HepG2 (cell line): ENCODE measurements around the gene SLC34A3. TPM values are rescaled to one million over a fixed set of nuclear protein-coding genes. Genes with fewer than 3 reads are reported as not detected.

ENCODE experiments used
- ARID2 ChIP-seq: sonication (generic); formaldehyde crosslinking; IDR thresholded peaks from 2 replicates; pipeline ENCODE4 v1.8.1; 2022; ENCODE audit warnings: mild to moderate bottlenecking, missing genetic modification reagents, borderline replicate concordance
- ARNTL ChIP-seq: sonication (generic); formaldehyde crosslinking; IDR thresholded peaks from 2 replicates; pipeline ENCODE4 v1.4.0; 2020; ENCODE audit warnings: mild to moderate bottlenecking, missing genetic modification reagents
- ELF1 ChIP-seq: sonication (generic); formaldehyde crosslinking; IDR thresholded peaks from 2 replicates; pipeline ENCODE4 v1.4.0; 2020; ENCODE audit warnings: missing genetic modification reagents
- FLYWCH1 ChIP-seq: sonication (generic); formaldehyde crosslinking; IDR thresholded peaks from 2 replicates; pipeline ENCODE4 v1.8.1; 2023; ENCODE audit warnings: mild to moderate bottlenecking, missing genetic modification reagents
- HNRNPL ChIP-seq: fragments of 200-400 bp; formaldehyde crosslinking; IDR thresholded peaks from 2 replicates; pipeline ENCODE4 v1.6.1; 2017; ENCODE audit warnings: mild to moderate bottlenecking, low read depth, low read length
- HOXA3 ChIP-seq: sonication (generic); formaldehyde crosslinking; IDR thresholded peaks from 2 replicates; pipeline ENCODE4 v1.5.0; 2020; ENCODE audit warnings: missing genetic modification reagents
- PCBP1 ChIP-seq: fragments of 200-400 bp; formaldehyde crosslinking; IDR thresholded peaks from 2 replicates; pipeline ENCODE4 v1.6.1; 2017; ENCODE audit warnings: mild to moderate bottlenecking, low read depth, low read length, borderline replicate concordance
- RBM22 ChIP-seq: fragments of 200-400 bp; formaldehyde crosslinking; optimal IDR thresholded peaks from 2 replicates; pipeline ENCODE3; 2017; ENCODE audit warnings: mild to moderate bottlenecking, low read length, moderate library complexity
- SOX5 ChIP-seq: IDR thresholded peaks from 2 replicates; pipeline ENCODE4 v1.6.1; 2016; ENCODE audit warnings: borderline replicate concordance
- SYNCRIP ChIP-seq: fragments of 200-400 bp; formaldehyde crosslinking; IDR thresholded peaks from 2 replicates; pipeline ENCODE4 v1.6.1; 2018; ENCODE audit warnings: mild to moderate bottlenecking, low read depth, low read length; ENCODE audit not compliant: insufficient read depth
- TP53 ChIP-seq: sonication (generic); formaldehyde crosslinking; conservative IDR thresholded peaks from 2 replicates; pipeline ENCODE4 v1.4.0; 2020; ENCODE audit warnings: missing genetic modification reagents
- ZBTB7A ChIP-seq: sonication (generic); formaldehyde crosslinking; IDR thresholded peaks from 2 replicates; pipeline ENCODE4 v1.8.0; 2022; ENCODE audit warnings: mild to moderate bottlenecking, missing genetic modification reagents
- ZFP1 ChIP-seq: IDR thresholded peaks from 2 replicates; pipeline ENCODE4 v1.6.1; 2016
- ZNF101 ChIP-seq: sonication (generic); formaldehyde crosslinking; IDR thresholded peaks from 2 replicates; pipeline ENCODE4 v1.4.0; 2020; ENCODE audit warnings: mild to moderate bottlenecking, low read depth, missing genetic modification reagents, borderline replicate concordance
- ZNF563 ChIP-seq: sonication (generic); formaldehyde crosslinking; IDR thresholded peaks from 2 replicates; pipeline ENCODE4 v1.8.0; 2022; ENCODE audit warnings: mild to moderate bottlenecking, moderate library complexity, missing genetic modification reagents
- ZNF878 ChIP-seq: sonication (generic); formaldehyde crosslinking; IDR thresholded peaks from 2 replicates; pipeline ENCODE4 v1.8.1; 2023; ENCODE audit warnings: mild to moderate bottlenecking, missing genetic modification reagents, moderate library complexity
- ZSCAN25 ChIP-seq: sonication (generic); formaldehyde crosslinking; IDR thresholded peaks from 2 replicates; pipeline ENCODE4 v1.8.0; 2022; ENCODE audit warnings: mild to moderate bottlenecking, missing genetic modification reagents
- polyA plus RNA-seq, 8 experiments: library from polyadenylated mRNA; depleted of rRNA in 3 of 8; stranded (reverse) in 7 of 8; unstranded in 1 of 8; fragments of >200 nt; fragmentation: Illumina TruSeq in 4 of 8; extraction: Trizol in 4 of 8; gene quantifications; 2 replicates each; pipeline versions ENCODE4 v1.2.1 to v1.2.3, GENCODE V29; 2011 to 2016; ENCODE audit warnings: low read depth in 4 of 8, missing spikeins in 1 of 8, mixed read lengths in 1 of 8; ENCODE audit not compliant: insufficient read depth in 1 of 8
- total RNA-seq, 5 experiments: library from RNA; depleted of rRNA; stranded (reverse); fragments of >200 nt; fragmentation: Illumina TruSeq; extraction: Trizol; gene quantifications; 2 replicates each; pipeline ENCODE4 v1.2.3, GENCODE V29; 2016; ENCODE audit warnings: low read depth in 1 of 5
- TF ChIP-seq, protein P1 (sequence below), 2 experiments: IDR thresholded peaks; 2 replicates each; pipeline ENCODE4 v1.6.1; 2011 to 2012; ENCODE audit warnings: low read length in 2 of 2, borderline replicate concordance in 1 of 2, low read depth in 1 of 2, mild to moderate bottlenecking in 1 of 2, moderate library complexity in 1 of 2
- TF ChIP-seq, protein P2 (sequence below): sonication (generic); formaldehyde crosslinking; IDR thresholded peaks from 2 replicates; pipeline ENCODE4 v1.8.1; 2023; ENCODE audit warnings: mild to moderate bottlenecking, moderate library complexity, missing genetic modification reagents
- TF ChIP-seq, protein P3 (sequence below): sonication (generic); formaldehyde crosslinking; IDR thresholded peaks from 2 replicates; pipeline ENCODE4 v1.5.0; 2020; ENCODE audit warnings: missing genetic modification reagents
- TF ChIP-seq, protein P4 (sequence below): IDR thresholded peaks from 2 replicates; pipeline ENCODE4 v1.6.1; 2016; ENCODE audit warnings: control low read depth
- TF ChIP-seq, protein P5 (sequence below): sonication (generic); formaldehyde crosslinking; IDR thresholded peaks from 2 replicates; pipeline ENCODE4 v1.5.0; 2020; ENCODE audit warnings: missing genetic modification reagents, mild to moderate bottlenecking, borderline replicate concordance

SLC34A3 gene
- total and polyA plus RNA-seq, 2 of the 13 experiments (the other 11 are each of a cell fraction or from before 2014, with no cell fraction given), result 0.07 to 1.0 TPM

DNA sequence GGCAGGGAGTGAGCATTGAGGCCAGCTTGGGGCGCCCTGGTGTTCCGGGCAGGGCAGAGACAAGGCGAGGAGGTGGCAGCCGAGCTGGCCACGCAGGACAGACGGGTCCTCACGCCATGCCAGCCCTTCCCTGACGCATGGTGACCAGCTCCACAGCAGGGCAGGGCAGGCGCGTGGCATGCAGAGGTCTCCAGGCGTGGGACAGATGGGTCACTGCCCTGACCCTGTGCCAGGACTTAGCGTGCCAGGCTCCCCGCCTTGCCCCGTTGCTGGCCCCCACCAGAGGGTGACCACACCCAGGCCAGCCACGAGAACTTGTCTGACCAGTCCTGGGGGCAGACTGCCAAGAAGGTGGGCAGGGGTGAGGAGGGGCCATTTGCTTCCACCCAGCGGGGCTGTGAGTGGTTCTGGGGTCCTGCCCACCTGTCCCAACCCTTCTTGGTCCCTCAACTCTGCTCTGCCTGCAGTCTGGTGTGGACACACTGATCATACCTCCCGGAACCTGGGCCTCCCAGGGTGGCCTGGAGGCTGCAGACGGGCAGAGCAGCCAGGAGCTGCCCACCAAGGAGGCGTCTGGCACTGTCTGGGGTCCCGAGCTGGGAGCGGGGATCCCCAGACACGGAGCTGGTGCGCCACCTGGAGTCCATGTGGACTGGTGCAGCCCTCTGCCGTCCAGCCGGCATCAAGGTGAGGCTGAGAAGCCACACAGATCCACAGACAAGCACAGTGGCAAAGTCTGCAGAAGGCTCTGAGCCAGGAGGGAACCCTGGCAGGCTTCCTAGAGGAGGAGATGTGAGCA, 3.4 kb upstream of the SLC34A3 start, which contains the start of gene RNF224 (continued):
- TF ChIP-seq HNRNPL (peak; percentile 86), ZNF563 (CRISPR knock-in tag) (no peak), PCBP1 (no peak; the same call in 1 of the 2 replicates), ZFP1 (CRISPR knock-in tag) (no peak), ZBTB7A (peak; percentile 32), TP53 (CRISPR knock-in tag) (no peak), ARNTL (CRISPR knock-in tag) (no peak), SOX5 (CRISPR knock-in tag) (0 out of 2 replicates have a peak, but pooled peaks have one; percentile 12), ZNF878 (CRISPR knock-in tag) (no peak), ZNF101 (CRISPR knock-in tag) (no peak), FLYWCH1 (CRISPR knock-in tag) (no peak), ZSCAN25 (CRISPR knock-in tag) (peak; percentile 55), ARID2 (CRISPR knock-in tag) (no peak), HOXA3 (0 out of 2 replicates have a peak, but pooled peaks have one; percentile 25), ELF1 (CRISPR knock-in tag) (0 out of 2 replicates have a peak, but pooled peaks have one; percentile 28), SYNCRIP (no peak), RBM22 (peak; percentile 47)
- TF ChIP-seq, protein P1, sequence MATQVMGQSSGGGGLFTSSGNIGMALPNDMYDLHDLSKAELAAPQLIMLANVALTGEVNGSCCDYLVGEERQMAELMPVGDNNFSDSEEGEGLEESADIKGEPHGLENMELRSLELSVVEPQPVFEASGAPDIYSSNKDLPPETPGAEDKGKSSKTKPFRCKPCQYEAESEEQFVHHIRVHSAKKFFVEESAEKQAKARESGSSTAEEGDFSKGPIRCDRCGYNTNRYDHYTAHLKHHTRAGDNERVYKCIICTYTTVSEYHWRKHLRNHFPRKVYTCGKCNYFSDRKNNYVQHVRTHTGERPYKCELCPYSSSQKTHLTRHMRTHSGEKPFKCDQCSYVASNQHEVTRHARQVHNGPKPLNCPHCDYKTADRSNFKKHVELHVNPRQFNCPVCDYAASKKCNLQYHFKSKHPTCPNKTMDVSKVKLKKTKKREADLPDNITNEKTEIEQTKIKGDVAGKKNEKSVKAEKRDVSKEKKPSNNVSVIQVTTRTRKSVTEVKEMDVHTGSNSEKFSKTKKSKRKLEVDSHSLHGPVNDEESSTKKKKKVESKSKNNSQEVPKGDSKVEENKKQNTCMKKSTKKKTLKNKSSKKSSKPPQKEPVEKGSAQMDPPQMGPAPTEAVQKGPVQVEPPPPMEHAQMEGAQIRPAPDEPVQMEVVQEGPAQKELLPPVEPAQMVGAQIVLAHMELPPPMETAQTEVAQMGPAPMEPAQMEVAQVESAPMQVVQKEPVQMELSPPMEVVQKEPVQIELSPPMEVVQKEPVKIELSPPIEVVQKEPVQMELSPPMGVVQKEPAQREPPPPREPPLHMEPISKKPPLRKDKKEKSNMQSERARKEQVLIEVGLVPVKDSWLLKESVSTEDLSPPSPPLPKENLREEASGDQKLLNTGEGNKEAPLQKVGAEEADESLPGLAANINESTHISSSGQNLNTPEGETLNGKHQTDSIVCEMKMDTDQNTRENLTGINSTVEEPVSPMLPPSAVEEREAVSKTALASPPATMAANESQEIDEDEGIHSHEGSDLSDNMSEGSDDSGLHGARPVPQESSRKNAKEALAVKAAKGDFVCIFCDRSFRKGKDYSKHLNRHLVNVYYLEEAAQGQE (IDR thresholded peaks at IDR 0.05; ENCODE audit: borderline replicate concordance in 1 of 2, low read depth in 1 of 2, low read length in 2 of 2), result no peak
- TF ChIP-seq, protein P2, sequence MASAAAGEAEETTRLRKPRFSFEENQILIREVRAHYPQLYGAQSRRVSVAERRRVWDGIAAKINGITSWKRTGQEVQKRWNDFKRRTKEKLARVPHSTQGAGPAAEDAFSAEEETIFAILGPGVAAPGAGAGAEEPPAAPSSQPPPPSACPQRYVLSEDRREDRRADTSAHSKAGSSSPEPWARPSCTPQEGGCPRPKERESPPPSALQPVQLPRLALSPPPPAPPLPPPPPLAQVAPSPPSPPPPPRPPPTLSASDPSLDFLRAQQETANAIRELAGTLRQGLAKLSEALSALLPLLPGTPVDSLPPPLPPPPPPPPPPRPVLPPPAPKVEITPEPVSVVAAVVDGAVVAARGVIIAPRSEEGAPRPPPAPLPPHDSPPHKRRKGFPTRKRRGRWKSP, result no peak
- TF ChIP-seq, protein P3, sequence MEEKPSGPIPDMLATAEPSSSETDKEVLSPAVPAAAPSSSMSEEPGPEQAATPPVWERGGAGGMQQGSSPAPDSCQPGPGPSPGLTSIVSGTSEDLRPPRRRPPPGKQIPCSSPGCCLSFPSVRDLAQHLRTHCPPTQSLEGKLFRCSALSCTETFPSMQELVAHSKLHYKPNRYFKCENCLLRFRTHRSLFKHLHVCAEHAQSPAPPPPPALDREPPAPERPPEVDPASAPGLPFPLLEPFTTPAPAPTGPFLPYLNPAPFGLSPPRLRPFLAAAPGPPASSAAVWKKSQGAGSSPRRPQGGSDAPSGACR (CRISPR knock-in tag), result peak; percentile 62; the same call in 1 of the 2 replicates
- TF ChIP-seq, protein P4, sequence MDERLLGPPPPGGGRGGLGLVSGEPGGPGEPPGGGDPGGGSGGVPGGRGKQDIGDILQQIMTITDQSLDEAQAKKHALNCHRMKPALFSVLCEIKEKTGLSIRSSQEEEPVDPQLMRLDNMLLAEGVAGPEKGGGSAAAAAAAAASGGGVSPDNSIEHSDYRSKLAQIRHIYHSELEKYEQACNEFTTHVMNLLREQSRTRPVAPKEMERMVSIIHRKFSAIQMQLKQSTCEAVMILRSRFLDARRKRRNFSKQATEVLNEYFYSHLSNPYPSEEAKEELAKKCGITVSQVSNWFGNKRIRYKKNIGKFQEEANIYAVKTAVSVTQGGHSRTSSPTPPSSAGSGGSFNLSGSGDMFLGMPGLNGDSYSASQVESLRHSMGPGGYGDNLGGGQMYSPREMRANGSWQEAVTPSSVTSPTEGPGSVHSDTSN, result no peak
- TF ChIP-seq, protein P5, sequence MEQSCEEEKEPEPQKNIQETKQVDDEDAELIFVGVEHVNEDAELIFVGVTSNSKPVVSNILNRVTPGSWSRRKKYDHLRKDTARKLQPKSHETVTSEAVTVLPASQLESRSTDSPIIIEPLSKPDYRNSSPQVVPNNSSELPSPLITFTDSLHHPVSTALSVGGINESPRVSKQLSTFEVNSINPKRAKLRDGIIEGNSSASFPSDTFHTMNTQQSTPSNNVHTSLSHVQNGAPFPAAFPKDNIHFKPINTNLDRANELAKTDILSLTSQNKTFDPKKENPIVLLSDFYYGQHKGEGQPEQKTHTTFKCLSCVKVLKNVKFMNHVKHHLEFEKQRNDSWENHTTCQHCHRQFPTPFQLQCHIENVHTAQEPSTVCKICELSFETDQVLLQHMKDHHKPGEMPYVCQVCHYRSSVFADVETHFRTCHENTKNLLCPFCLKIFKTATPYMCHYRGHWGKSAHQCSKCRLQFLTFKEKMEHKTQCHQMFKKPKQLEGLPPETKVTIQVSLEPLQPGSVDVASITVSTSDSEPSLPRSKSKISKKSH (CRISPR knock-in tag), result peak; percentile 64
